K562 (cell line): ENCODE measurements around the gene HOXC4. TPM values are rescaled to one million over a fixed set of nuclear protein-coding genes. Genes with fewer than 3 reads are reported as not detected.

Experiments used
- BRD9 ChIP-seq: fragments of 450-650 bp; IDR thresholded peaks from 2 replicates; pipeline ENCODE4 v1.6.1; 2018; ENCODE audit warnings: low read depth; ENCODE audit not compliant: partially characterized antibody
- CBFA2T3 ChIP-seq: fragments of 450-650 bp; IDR thresholded peaks from 2 replicates; pipeline ENCODE4 v1.6.1; 2017
- CREB1 ChIP-seq, 2 experiments: sonication (generic) in 1 of 2; formaldehyde crosslinking in 1 of 2; IDR thresholded peaks; 2 replicates each; pipeline versions ENCODE4 v1.6.1 to v1.8.0; 2012 to 2022; ENCODE audit warnings: inconsistent platforms in 1 of 2, mild to moderate bottlenecking in 1 of 2, missing genetic modification reagents in 1 of 2, moderate library complexity in 1 of 2
- DPF2 ChIP-seq: fragments of 450-650 bp; IDR thresholded peaks from 2 replicates; pipeline ENCODE4 v1.6.1; 2016
- ETV1 ChIP-seq: fragments of 450-650 bp; conservative IDR thresholded peaks from 2 replicates; pipeline ENCODE4 v1.6.1; 2016; ENCODE audit warnings: missing genetic modification characterization, control low read depth, low read depth, missing compliant biosample characterization
- GABPA ChIP-seq: fragments of 200-800 bp; sonication (Bioruptor generic); conservative IDR thresholded peaks from 2 replicates; pipeline ENCODE4 v1.6.1; 2016; ENCODE audit warnings: low read depth, missing genetic modification characterization, missing compliant biosample characterization
- HMGN3 ChIP-seq: IDR thresholded peaks from 2 replicates; pipeline ENCODE4 v1.6.1; 2011; ENCODE audit warnings: borderline replicate concordance, low read depth, mild to moderate bottlenecking, mixed read lengths, low read length; ENCODE audit not compliant: insufficient read length; ENCODE audit errors: extremely low read depth
- L3MBTL2 ChIP-seq: fragments of 450-650 bp; IDR thresholded peaks from 2 replicates; pipeline ENCODE4 v1.6.1; 2016; ENCODE audit warnings: mild to moderate bottlenecking, moderate library complexity
- MYNN ChIP-seq, 2 experiments: sonication (generic); formaldehyde crosslinking in 1 of 2; IDR thresholded peaks; 2 replicates each; pipeline versions ENCODE4 v1.5.0 to v1.6.1; 2016 to 2020; ENCODE audit warnings: antibody characterized with exemption in 1 of 2, missing genetic modification reagents in 1 of 2
- POLR2A ChIP-seq: fragments of 450-650 bp; conservative IDR thresholded peaks from 2 replicates; pipeline ENCODE4 v1.6.1; 2016
- RBFOX2 ChIP-seq: fragments of 200-400 bp; formaldehyde crosslinking; IDR thresholded peaks from 2 replicates; pipeline ENCODE4 v1.6.1; 2017; ENCODE audit warnings: low read depth, mild to moderate bottlenecking, low read length, moderate library complexity
- SAP30 ChIP-seq: fragments of 200-600 bp; sonication (generic); IDR thresholded peaks from 2 replicates; pipeline ENCODE4 v1.6.1; 2012; ENCODE audit warnings: borderline replicate concordance, low read depth, mild to moderate bottlenecking, moderate library complexity, low read length, control low read depth, inconsistent platforms; ENCODE audit not compliant: insufficient read depth, poor library complexity, severe bottlenecking
- TAF1 ChIP-seq: IDR thresholded peaks from 2 replicates; pipeline ENCODE4 v1.6.1; 2011; ENCODE audit warnings: mild to moderate bottlenecking, low read length, moderate library complexity; ENCODE audit not compliant: insufficient read depth, control insufficient read depth, severe bottlenecking; ENCODE audit errors: extremely low read depth
- TCFL5 ChIP-seq: fragments of 250-450 bp; sonication (Bioruptor Pico); conservative IDR thresholded peaks from 2 replicates; pipeline ENCODE4 v1.6.1; 2021; ENCODE audit warnings: mild to moderate bottlenecking, moderate library complexity, matching md5 sums
- ZNF175 ChIP-seq: fragments of 200-800 bp; sonication (Bioruptor generic); IDR thresholded peaks from 2 replicates; pipeline ENCODE4 v1.6.1; 2016; ENCODE audit warnings: low read depth, mild to moderate bottlenecking, missing genetic modification characterization, missing compliant biosample characterization
- ZNF75A ChIP-seq: fragments of 450-650 bp; formaldehyde crosslinking; IDR thresholded peaks from 2 replicates; pipeline ENCODE4 v1.4.0; 2020; ENCODE audit warnings: mild to moderate bottlenecking
- polyA plus RNA-seq, 8 experiments: library from polyadenylated mRNA; depleted of rRNA in 4 of 8; stranded (reverse) in 5 of 8; unstranded in 3 of 8; fragments of >200 nt; fragmentation: Nextera tagmentation in 2 of 8; fragmentation: Illumina TruSeq in 1 of 8; extraction: Ambion mirVana in 2 of 8; extraction: Trizol in 1 of 8; gene quantifications; 2 replicates each; pipeline versions ENCODE4 v1.2.1 to v1.2.3, GENCODE V29; 2011 to 2014; ENCODE audit warnings: inconsistent platforms in 1 of 8, missing spikeins in 1 of 8
- total RNA-seq, 7 experiments: library from RNA; depleted of rRNA in 6 of 7; stranded (reverse); fragments of >200 nt in 6 of 7; fragmentation: Illumina TruSeq in 2 of 7; extraction: Trizol in 2 of 7; gene quantifications; 2 replicates each; pipeline versions ENCODE4 v1.2.1 to v1.2.3, GENCODE V29; 2011 to 2021; ENCODE audit warnings: low replicate concordance in 1 of 7
- TF ChIP-seq, protein P1 (sequence below), 2 experiments: IDR thresholded peaks; 2 replicates each; pipeline ENCODE4 v1.6.1; 2011; ENCODE audit warnings: borderline replicate concordance in 1 of 2, control low read depth in 1 of 2, low read depth in 1 of 2, low read length in 1 of 2, mild to moderate bottlenecking in 1 of 2, mixed read lengths in 1 of 2, moderate library complexity in 1 of 2; ENCODE audit not compliant: insufficient read depth in 1 of 2, insufficient read length in 1 of 2, poor library complexity in 1 of 2, severe bottlenecking in 1 of 2; ENCODE audit errors: extremely low read depth in 1 of 2
- TF ChIP-seq, protein P2 (sequence below): fragments of 450-650 bp; IDR thresholded peaks from 2 replicates; pipeline ENCODE4 v1.6.1; 2016; ENCODE audit warnings: borderline replicate concordance
- TF ChIP-seq, protein P3 (sequence below), 3 experiments: fragments of 200-800 bp in 1 of 3; sonication (Bioruptor generic) in 1 of 3; sonication (generic) in 1 of 3; formaldehyde crosslinking in 1 of 3; IDR thresholded peaks; 2 replicates each; pipeline versions ENCODE4 v1.6.1 to v1.8.0; 2016 to 2022; ENCODE audit warnings: mild to moderate bottlenecking in 2 of 3, missing compliant biosample characterization in 2 of 3, missing genetic modification characterization in 2 of 3, missing genetic modification reagents in 1 of 3
- TF ChIP-seq, protein P4 (sequence below): IDR thresholded peaks from 2 replicates; pipeline ENCODE4 v1.6.1; 2012; ENCODE audit warnings: low read depth, low read length, improper control_type of control experiment, borderline replicate concordance

HOXC4 gene
- total and polyA plus RNA-seq, 9 of the 15 experiments (the other 6 are each of a cell fraction or from before 2014, with no cell fraction given): 0.06 to 1.5 (median 0.44) TPM; not detected in 1

DNA sequence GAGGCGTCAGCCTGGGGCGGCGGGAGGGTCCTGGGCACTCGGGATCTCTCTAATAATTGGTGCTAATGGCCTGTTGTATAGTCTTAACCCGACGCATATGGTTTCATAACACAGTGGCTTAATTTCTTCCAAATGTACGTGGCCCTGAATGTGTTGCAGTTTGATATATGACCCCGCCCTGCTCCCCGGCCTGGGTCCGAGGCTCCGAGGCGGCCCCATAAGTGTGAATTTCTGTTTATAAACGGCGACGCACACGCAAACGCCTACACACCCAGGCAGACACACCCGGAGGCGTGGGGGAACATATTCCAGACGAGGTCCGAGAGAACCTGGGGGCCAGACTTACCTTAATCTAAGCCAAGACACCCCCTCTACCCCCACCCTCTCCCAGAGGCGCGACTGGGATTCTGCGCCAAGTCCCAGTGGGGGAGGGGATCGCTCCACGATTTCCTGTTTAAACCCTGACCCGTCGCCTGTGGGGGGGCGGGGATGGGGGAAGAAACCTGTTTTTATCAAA is 35.1 kb upstream of the HOXC4 start (continued):
- TF ChIP-seq CBFA2T3 (no peak), L3MBTL2 (peak; percentile 31; the same call in 1 of the 2 replicates), ZNF75A (CRISPR knock-in tag) (no peak), TAF1 (peak; percentile 28), ZNF175 (CRISPR knock-in tag) (no peak), ETV1 (tag) (0 out of 2 replicates have a peak, but pooled peaks have one; percentile 26), CREB1 (IDR thresholded peaks at IDR 0.05) (0 out of 2 replicates have a peak, but pooled peaks have one; percentile 11), CREB1 (CRISPR knock-in tag; IDR thresholded peaks at IDR 0.05) (no peak), POLR2A (peak; percentile 26; the same call in 1 of the 2 replicates), TCFL5 (CRISPR knock-in tag) (no peak), RBFOX2 (peak; percentile 51), GABPA (tag) (0 out of 2 replicates have a peak, but pooled peaks have one; percentile 3), HMGN3 (peak; percentile 37), SAP30 (no peak), BRD9 (peak; percentile 12), MYNN (IDR thresholded peaks at IDR 0.05) (no peak), MYNN (CRISPR knock-in tag; IDR thresholded peaks at IDR 0.05) (no peak), DPF2 (0 out of 2 replicates have a peak, but pooled peaks have one; percentile 17)
- TF ChIP-seq, protein P1, sequence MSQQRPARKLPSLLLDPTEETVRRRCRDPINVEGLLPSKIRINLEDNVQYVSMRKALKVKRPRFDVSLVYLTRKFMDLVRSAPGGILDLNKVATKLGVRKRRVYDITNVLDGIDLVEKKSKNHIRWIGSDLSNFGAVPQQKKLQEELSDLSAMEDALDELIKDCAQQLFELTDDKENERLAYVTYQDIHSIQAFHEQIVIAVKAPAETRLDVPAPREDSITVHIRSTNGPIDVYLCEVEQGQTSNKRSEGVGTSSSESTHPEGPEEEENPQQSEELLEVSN (IDR thresholded peaks at IDR 0.05; ENCODE audit: borderline replicate concordance in 1 of 2, extremely low read depth in 1 of 2, insufficient read depth in 1 of 2, insufficient read length in 1 of 2, low read depth in 1 of 2, low read length in 1 of 2, poor library complexity in 1 of 2, severe bottlenecking in 1 of 2): peak; percentile 9 to 36
- TF ChIP-seq, protein P2, sequence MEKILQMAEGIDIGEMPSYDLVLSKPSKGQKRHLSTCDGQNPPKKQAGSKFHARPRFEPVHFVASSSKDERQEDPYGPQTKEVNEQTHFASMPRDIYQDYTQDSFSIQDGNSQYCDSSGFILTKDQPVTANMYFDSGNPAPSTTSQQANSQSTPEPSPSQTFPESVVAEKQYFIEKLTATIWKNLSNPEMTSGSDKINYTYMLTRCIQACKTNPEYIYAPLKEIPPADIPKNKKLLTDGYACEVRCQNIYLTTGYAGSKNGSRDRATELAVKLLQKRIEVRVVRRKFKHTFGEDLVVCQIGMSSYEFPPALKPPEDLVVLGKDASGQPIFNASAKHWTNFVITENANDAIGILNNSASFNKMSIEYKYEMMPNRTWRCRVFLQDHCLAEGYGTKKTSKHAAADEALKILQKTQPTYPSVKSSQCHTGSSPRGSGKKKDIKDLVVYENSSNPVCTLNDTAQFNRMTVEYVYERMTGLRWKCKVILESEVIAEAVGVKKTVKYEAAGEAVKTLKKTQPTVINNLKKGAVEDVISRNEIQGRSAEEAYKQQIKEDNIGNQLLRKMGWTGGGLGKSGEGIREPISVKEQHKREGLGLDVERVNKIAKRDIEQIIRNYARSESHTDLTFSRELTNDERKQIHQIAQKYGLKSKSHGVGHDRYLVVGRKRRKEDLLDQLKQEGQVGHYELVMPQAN: 0 out of 2 replicates have a peak, but pooled peaks have one; percentile 5
- TF ChIP-seq, protein P3, sequence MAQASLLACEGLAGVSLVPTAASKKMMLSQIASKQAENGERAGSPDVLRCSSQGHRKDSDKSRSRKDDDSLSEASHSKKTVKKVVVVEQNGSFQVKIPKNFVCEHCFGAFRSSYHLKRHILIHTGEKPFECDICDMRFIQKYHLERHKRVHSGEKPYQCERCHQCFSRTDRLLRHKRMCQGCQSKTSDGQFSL (CRISPR knock-in tag; IDR thresholded peaks at IDR 0.05): peak; percentile 68
- TF ChIP-seq, protein P3 (tag; IDR thresholded peaks at IDR 0.05): peak in 1 of 2 experiments; percentile 49; a peak in 2 of 4 replicates
- TF ChIP-seq, protein P4, sequence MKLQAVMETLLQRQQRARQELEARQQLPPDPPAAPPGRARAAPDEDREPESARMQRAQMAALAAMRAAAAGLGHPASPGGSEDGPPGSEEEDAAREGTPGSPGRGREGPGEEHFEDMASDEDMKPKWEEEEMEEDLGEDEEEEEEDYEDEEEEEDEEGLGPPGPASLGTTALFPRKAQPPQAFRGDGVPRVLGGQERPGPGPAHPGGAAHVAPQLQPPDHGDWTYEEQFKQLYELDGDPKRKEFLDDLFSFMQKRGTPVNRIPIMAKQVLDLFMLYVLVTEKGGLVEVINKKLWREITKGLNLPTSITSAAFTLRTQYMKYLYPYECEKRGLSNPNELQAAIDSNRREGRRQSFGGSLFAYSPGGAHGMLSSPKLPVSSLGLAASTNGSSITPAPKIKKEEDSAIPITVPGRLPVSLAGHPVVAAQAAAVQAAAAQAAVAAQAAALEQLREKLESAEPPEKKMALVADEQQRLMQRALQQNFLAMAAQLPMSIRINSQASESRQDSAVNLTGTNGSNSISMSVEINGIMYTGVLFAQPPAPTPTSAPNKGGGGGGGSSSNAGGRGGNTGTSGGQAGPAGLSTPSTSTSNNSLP: no peak
